Measurements from ENCODE around the gene PDZD2.

The PDZD2 gene

DNA sequence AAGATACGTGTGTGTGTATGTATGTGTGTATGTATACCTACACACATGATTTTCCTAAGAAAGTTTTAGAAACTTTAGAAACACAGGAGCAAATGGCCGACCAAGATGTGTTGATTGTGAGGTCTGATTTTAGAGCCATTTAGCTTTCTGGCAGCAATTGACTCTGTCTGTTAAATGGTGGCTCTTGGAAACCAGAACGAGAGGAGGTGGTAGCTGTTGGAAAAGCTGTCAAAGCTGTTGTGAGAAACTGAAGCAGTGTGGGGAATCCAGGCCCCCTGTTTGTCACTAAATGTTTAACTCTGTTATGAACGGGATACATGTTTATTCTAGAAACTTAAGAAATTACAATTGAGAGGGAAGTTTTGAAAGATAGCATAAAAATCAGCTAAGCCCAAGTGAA, 443.8 kb downstream of the PDZD2 start:
- POLR2A ChIA-PET: no interaction called here
- TF ChIP-seq, protein P1, sequence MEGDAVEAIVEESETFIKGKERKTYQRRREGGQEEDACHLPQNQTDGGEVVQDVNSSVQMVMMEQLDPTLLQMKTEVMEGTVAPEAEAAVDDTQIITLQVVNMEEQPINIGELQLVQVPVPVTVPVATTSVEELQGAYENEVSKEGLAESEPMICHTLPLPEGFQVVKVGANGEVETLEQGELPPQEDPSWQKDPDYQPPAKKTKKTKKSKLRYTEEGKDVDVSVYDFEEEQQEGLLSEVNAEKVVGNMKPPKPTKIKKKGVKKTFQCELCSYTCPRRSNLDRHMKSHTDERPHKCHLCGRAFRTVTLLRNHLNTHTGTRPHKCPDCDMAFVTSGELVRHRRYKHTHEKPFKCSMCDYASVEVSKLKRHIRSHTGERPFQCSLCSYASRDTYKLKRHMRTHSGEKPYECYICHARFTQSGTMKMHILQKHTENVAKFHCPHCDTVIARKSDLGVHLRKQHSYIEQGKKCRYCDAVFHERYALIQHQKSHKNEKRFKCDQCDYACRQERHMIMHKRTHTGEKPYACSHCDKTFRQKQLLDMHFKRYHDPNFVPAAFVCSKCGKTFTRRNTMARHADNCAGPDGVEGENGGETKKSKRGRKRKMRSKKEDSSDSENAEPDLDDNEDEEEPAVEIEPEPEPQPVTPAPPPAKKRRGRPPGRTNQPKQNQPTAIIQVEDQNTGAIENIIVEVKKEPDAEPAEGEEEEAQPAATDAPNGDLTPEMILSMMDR (IDR thresholded peaks at IDR 0.05; ENCODE audit: control extremely low read depth, extremely low read depth, low read depth, missing control alignments): no peak
- CTCF ChIA-PET: interaction anchor here (3.4 kb wide), 1 partner anchor 10 kb away, joined by 11 read pairs; no protein-coding TSS in a partner anchor
- DNase-seq (ENCODE audit: extremely low spot score): no peak

DNA sequence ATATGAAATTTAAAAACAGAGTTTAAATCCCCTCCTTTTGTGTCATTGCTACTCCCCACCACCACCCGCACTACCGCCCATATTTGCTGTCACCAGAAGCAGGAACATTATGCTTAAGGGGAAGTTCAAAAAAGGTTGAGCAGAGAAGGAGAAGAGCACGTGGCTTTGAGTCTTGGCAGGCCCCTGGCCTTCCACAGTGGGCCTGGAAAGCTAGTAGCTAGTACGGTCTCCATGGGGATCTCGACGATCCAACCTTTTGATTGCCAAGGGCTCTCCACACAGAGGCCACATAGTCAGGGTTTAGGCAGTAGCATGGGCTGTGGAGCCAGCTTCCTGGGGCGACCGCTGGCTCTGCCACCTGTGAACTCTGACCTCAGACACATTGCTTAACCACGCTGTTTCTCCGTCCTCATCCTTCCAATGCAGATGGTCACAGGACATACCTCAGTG, 445.1 kb downstream of the PDZD2 start:
- POLR2A ChIA-PET: no interaction called here
- CTCF ChIA-PET: interaction anchor here (1.2 to 1.5 kb wide), 3 partner anchors 9 to 508 kb away, joined by 3 to 9 read pairs (median 4); no protein-coding TSS in a partner anchor
- no peak for DNase-seq (ENCODE audit: extremely low spot score)
- TF ChIP-seq, protein P1 (IDR thresholded peaks at IDR 0.05; ENCODE audit: control extremely low read depth, extremely low read depth, low read depth, missing control alignments): no peak

DNA sequence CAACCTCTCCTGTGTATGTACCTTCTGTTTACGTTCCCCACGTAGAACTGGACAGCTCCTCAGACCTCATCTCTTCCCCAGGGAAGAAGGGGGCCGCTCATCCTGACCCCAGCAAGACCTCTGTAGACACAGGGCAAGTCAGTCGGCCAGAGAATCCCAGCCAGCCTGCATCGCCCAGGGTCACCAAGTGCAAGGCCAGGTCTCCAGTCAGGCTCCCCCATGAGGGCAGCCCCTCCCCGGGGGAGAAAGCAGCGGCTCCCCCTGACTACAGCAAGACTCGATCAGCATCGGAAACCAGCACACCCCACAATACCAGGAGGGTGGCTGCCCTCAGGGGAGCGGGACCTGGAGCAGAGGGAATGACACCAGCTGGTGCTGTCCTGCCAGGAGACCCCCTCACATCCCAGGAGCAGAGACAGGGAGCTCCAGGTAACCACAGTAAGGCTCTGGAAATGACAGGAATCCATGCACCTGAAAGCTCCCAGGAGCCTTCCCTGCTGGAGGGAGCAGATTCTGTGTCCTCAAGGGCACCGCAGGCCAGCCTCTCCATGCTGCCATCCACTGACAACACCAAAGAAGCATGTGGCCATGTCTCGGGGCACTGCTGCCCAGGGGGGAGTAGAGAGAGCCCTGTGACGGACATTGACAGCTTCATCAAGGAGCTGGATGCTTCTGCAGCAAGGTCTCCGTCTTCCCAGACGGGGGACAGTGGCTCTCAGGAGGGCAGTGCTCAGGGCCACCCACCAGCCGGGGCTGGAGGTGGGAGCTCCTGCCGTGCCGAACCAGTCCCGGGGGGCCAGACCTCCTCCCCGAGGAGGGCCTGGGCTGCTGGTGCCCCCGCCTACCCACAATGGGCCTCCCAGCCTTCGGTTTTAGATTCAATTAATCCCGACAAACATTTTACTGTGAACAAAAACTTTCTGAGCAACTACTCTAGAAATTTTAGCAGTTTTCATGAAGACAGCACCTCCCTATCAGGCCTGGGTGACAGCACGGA, 448.5 kb downstream of the PDZD2 start:
- CTCF ChIA-PET: interaction anchor here (1.0 to 3.8 kb wide), 2 partner anchors 11 to 278 kb away, joined by 3 to 16 read pairs; no protein-coding TSS in a partner anchor
- POLR2A ChIA-PET: no interaction called here

GRCh38 chr5:32088214-32088613, 449.3 kb downstream of the PDZD2 start:
- POLR2A ChIA-PET: no interaction called here
- TF ChIP-seq, protein P1 (IDR thresholded peaks at IDR 0.05; ENCODE audit: control extremely low read depth, extremely low read depth, low read depth, missing control alignments): no peak
- DNase-seq (ENCODE audit: extremely low spot score): no peak
- CTCF ChIA-PET: interaction anchor here (3.8 kb wide), 1 partner anchor 11 kb away, joined by 16 read pairs; no protein-coding TSS in a partner anchor

More for the DNA sequence above, 448.5 kb downstream of the PDZD2 start:
- TF ChIP-seq, protein P1 (IDR thresholded peaks at IDR 0.05; ENCODE audit: control extremely low read depth, extremely low read depth, low read depth, missing control alignments): no peak
- DNase-seq (ENCODE audit: extremely low spot score): no peak

- ChIA-PET CTCF (no interaction called here), POLR2A (no interaction called here)
- TF ChIP-seq, protein P1 (IDR thresholded peaks at IDR 0.05; ENCODE audit: control extremely low read depth, extremely low read depth, low read depth, missing control alignments): no peak
- no peak for DNase-seq (ENCODE audit: extremely low spot score)
Measured at GRCh38 chr5:32089146-32090000, 450.4 kb downstream of the PDZD2 start.

Measured in GM10248 (cell line).